ENCODE results near the gene COL11A2. TPM values are rescaled to one million over a fixed set of nuclear protein-coding genes. Genes with fewer than 3 reads are reported as not detected.

The COL11A2 gene
- total RNA-seq, 1 donor from 2014 or later, result 0.25 TPM

DNA sequence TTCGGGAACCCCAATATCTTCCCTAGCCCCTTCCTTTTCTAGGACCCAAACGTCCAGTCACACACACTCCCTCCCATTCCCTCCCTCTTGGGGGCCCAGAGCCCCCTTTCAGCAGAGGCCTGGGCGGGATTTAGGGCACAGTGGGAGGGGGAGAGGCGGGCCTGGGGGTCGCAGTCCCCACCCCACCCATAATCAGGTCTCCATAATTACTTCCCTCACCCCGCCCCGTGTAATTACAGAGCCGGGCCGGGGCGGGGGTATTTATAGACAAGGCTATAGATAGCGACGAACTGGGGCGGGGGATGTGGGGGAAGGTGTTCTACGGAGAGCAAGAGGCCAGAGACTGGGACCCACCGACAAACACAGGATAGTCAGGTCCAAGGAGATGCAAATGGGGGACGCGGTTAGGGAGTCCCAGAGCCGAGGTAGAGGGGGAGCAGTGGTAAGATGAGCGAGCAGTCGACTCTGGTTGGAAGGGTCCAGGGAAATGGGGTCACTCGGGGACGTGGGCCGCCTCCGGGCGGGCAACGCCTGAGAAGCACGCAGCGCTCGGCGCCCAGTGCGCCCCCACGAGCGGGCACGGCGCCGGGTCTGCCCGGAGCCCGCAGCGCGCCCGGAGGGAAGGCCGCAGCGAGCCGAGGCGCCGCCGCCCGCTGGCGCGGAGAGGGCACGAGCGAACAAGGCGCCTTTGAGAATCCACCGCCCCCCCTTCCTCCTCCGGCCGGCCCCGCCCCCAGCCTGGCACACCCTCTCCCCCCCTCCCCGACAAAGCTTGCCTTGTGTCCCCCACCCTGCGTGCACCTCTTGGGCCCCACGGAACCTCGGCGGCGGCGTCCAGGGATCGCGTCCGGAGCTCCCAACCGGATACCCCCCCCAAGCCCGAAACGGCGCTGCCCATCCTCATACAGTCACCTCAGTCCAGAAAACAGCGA, 670 bp upstream of the COL11A2 start:
- Histone ChIP-seq H3K9me3 (no peaks in the 10 kb centered on the region), H3K27ac (peak overlapping the region; percentile 71), H3K4me1 (peaks cover 26% of the 10 kb centered on the region), H3K4me3 (peak overlapping the region; percentile 44 to 47), H3K27me3 (no peaks in the 10 kb centered on the region), H3K36me3 (peaks cover 0 to 21% of the 10 kb centered on the region in 2 donors)
- DNase-seq (ENCODE audit: extremely low spot score in 2 of 2), result no peak
- TF ChIP-seq, protein P1, sequence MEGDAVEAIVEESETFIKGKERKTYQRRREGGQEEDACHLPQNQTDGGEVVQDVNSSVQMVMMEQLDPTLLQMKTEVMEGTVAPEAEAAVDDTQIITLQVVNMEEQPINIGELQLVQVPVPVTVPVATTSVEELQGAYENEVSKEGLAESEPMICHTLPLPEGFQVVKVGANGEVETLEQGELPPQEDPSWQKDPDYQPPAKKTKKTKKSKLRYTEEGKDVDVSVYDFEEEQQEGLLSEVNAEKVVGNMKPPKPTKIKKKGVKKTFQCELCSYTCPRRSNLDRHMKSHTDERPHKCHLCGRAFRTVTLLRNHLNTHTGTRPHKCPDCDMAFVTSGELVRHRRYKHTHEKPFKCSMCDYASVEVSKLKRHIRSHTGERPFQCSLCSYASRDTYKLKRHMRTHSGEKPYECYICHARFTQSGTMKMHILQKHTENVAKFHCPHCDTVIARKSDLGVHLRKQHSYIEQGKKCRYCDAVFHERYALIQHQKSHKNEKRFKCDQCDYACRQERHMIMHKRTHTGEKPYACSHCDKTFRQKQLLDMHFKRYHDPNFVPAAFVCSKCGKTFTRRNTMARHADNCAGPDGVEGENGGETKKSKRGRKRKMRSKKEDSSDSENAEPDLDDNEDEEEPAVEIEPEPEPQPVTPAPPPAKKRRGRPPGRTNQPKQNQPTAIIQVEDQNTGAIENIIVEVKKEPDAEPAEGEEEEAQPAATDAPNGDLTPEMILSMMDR (IDR thresholded peaks at IDR 0.05), result no peak
- TF ChIP-seq POLR2A (IDR thresholded peaks at IDR 0.05) (no peak), POLR2AphosphoS5 (IDR thresholded peaks at IDR 0.05; ENCODE audit: insufficient read depth in 1 of 2, low read depth in 1 of 2) (no peak)
- intact Hi-C loops (cut with DNase I), result no loop called here

DNA sequence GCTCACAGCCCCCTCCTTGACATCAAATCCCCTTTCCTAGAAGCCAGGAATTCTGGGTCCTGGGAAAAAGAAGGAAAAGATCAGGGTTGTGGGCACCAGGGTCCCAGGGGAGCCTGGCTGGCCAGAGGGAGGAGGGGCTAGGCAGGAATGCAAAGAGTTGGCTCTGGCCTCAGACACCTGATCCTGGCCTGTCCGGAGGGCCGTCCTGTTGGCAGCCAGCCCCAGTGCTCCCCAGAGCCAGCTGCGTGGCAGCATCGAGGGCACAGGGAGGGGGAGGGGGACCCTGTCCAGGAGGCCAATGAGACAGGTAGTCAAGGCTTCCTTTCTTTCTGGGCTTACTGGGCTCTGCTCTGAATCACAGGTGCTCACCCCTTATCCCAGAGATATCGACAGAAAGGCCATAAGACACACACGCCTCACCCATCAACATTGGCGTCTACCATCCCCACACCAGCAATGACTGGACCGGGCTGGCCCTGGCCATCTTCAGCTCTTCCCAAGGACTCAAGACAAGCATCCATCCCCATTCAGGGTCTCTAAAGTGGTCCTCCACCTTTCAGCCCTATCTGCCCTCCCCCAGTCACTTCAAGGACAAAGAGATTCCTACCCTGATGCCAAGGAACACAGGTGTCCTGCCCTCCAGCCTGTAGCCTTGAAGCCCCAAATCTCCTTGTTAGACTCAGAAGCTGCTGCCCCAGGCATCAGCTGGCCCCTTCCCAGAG, 723 bp downstream of the COL11A2 start:
- Histone ChIP-seq H3K9me3 (no peaks in the 10 kb centered on the region), H3K27me3 (no peaks in the 10 kb centered on the region), H3K4me3 (no peak overlapping the region), H3K36me3 (peaks cover 0 to 17% of the 10 kb centered on the region in 2 donors), H3K27ac (no peak overlapping the region), H3K4me1 (peaks cover 15% of the 10 kb centered on the region)
- TF ChIP-seq POLR2A (IDR thresholded peaks at IDR 0.05) (no peak), POLR2AphosphoS5 (IDR thresholded peaks at IDR 0.05; ENCODE audit: insufficient read depth in 1 of 2, low read depth in 1 of 2) (no peak)
- TF ChIP-seq, protein P1 (IDR thresholded peaks at IDR 0.05), result no peak
- DNase-seq (ENCODE audit: extremely low spot score in 2 of 2), result no peak
- intact Hi-C loops (cut with DNase I), result no loop called here

DNA sequence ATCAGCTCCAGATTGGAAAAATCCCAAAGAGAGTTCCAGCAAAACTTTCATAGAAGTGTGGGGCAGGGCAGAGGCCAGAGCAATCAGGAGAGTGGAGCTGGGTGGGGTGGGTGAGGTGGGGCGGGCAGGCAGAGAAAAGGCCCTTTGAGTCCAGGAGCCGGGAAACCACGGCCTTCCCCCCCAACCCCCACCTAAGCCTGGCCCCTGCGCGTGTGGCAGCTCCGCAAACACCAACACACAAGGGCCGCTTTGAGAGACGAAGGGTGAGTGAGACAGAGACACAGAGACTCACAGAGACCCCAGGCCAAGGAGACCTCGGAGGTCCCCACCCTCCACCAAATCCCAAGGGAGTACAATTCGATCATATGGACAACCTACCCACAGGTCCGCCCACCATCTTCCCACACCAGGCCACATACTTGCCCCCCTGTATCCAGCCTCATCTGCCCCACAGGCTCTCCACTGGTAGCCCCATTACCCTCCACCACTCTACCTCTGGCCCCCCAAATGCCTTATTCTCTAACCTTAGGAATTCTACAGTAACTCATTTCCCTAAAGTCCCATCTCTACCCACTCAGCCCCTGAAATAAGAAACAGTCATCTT, 1.7 kb downstream of the COL11A2 start:
- Histone ChIP-seq H3K27me3 (no peaks in the 10 kb centered on the region), H3K27ac (no peak overlapping the region), H3K4me1 (peaks cover 15% of the 10 kb centered on the region), H3K36me3 (peaks cover 0 to 8% of the 10 kb centered on the region in 2 donors), H3K9me3 (no peaks in the 10 kb centered on the region), H3K4me3 (no peak overlapping the region)
- no peak for DNase-seq (ENCODE audit: extremely low spot score in 2 of 2)
- TF ChIP-seq, protein P1 (IDR thresholded peaks at IDR 0.05), result no peak
- no peak for TF ChIP-seq POLR2A (IDR thresholded peaks at IDR 0.05)
- no peak for TF ChIP-seq POLR2AphosphoS5 (IDR thresholded peaks at IDR 0.05; ENCODE audit: insufficient read depth in 1 of 2, low read depth in 1 of 2)
- intact Hi-C loops (cut with DNase I), result no loop called here

DNA sequence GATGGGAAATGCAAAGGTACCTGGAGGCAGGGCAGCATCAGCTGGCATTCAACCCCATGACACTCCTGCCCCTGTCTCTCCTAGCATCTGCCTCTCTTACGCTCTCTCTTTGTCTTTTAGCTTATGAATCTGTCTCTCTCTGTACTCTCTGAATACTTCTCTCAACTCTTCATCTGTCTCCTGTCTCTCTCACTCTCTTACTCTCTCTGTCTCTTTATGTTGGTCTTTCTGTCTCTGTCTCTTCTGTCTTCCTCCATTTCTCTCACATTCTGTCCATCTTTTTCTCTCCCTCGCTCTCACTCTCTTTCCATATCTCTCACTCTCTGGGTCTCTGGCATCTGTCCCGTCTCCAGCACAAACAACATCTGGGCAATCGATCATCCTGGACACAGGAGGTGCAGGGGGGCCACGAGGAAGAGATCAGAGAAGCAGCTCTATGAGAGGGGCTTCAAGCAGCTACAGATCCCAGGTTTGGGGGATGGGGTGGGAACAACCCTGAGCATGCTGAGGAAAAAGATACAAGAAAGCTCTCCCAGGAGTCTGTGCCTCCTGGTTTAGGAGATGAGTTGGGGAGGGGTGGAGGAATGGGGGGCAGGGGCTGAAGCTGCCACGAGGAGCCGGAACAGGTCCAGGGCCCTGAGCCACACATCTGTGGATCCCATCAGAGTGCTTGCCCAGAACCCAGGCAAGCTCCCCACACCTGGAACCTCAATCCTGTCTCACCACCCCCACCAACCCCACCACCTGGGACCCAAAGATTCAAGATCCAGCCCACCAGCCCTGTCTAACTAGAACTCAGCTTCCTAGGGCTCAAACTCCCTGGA, 2.4 kb downstream of the COL11A2 start:
- intact Hi-C loops (cut with DNase I), result no loop called here
- H3K27me3 ChIP-seq, result no peaks in the 10 kb centered on the region
- no peak for DNase-seq (ENCODE audit: extremely low spot score in 2 of 2)

More for the DNA sequence above, 2.4 kb downstream of the COL11A2 start:
- Histone ChIP-seq H3K36me3 (peaks cover 0 to under 1% of the 10 kb centered on the region in 2 donors), H3K9me3 (no peaks in the 10 kb centered on the region), H3K4me1 (peaks cover 15% of the 10 kb centered on the region), H3K4me3 (no peak overlapping the region), H3K27ac (no peak overlapping the region)
- TF ChIP-seq POLR2AphosphoS5 (IDR thresholded peaks at IDR 0.05; ENCODE audit: insufficient read depth in 1 of 2, low read depth in 1 of 2), result no peak
- no peak for TF ChIP-seq POLR2A (IDR thresholded peaks at IDR 0.05)
- TF ChIP-seq, protein P1 (IDR thresholded peaks at IDR 0.05), result no peak

Data from vagina (tissue), 2 donors.